SU-DHL-6 (cell line): ENCODE results near the gene SEC14L5.

Experiments
- H2AFZ ChIP-seq: fragments of 200-600 bp; sonication (generic); 2 replicates; pipeline ENCODE4 v1.6.1; 2014; ENCODE audit warnings: low read depth, mild to moderate bottlenecking, moderate library complexity, mixed read lengths, antibody characterized with exemption, low read length; ENCODE audit not compliant: severe bottlenecking
- H3F3A ChIP-seq: fragments of 200-600 bp; shearing (Covaris generic); 2 replicates; pipeline ENCODE4 v1.6.0; 2016; ENCODE audit warnings: antibody characterized with exemption, mild to moderate bottlenecking; ENCODE audit not compliant: insufficient read depth
- H3K27ac ChIP-seq: fragments of 200-600 bp; sonication (generic); 2 replicates; pipeline ENCODE4 v1.5.1; 2016; ENCODE audit warnings: low read depth, mild to moderate bottlenecking, low read length, moderate library complexity, mixed read lengths
- H3K27me3 ChIP-seq: fragments of 200-600 bp; sonication (generic), shearing (Covaris generic); 2 replicates; pipeline ENCODE4 v1.6.0; 2014; ENCODE audit warnings: mild to moderate bottlenecking, low read length
- H3K36me3 ChIP-seq: fragments of 200-600 bp; sonication (generic); 2 replicates; pipeline ENCODE4 v1.6.1; 2014; ENCODE audit warnings: mild to moderate bottlenecking, low read length, mixed read lengths
- H3K4me2 ChIP-seq: fragments of 300-600, 200-600 bp; shearing (Covaris generic), sonication (generic); 2 replicates; pipeline ENCODE4 v1.6.0; 2014; ENCODE audit warnings: low read length, low read depth, mild to moderate bottlenecking; ENCODE audit not compliant: poor library complexity, severe bottlenecking
- H3K4me3 ChIP-seq: fragments of 200-600 bp; sonication (generic); 2 replicates; pipeline ENCODE4 v1.5.1; 2014; ENCODE audit warnings: antibody characterized with exemption, low read length, mild to moderate bottlenecking, mixed read lengths; ENCODE audit not compliant: insufficient read depth, poor library complexity, severe bottlenecking
- H3K79me2 ChIP-seq: fragments of 200-600 bp; sonication (generic); 2 replicates; pipeline ENCODE4 v1.6.1; 2014; ENCODE audit warnings: mild to moderate bottlenecking, low read length, moderate library complexity; ENCODE audit not compliant: insufficient read depth
- H3K9ac ChIP-seq: fragments of 200-600 bp; sonication (generic); 2 replicates; pipeline ENCODE4 v1.7.0; 2014; ENCODE audit warnings: mild to moderate bottlenecking, low read length
- H3K9me2 ChIP-seq: fragments of 200-600 bp; sonication (generic); replicated peaks from 2 replicates; pipeline ENCODE4 v1.6.1; 2014; ENCODE audit warnings: low read length; ENCODE audit not compliant: insufficient read depth
- H3K9me3 ChIP-seq: fragments of 200-600 bp; sonication (generic); 2 replicates; pipeline ENCODE4 v1.6.1; 2014; ENCODE audit warnings: low read length, mixed read lengths; ENCODE audit not compliant: insufficient read depth
- H4K20me1 ChIP-seq: fragments of 200-600 bp; sonication (generic); 2 replicates; pipeline ENCODE4 v1.6.1; 2014; ENCODE audit warnings: low read depth, mild to moderate bottlenecking, antibody characterized with exemption, low read length, moderate library complexity, mixed read lengths
- EZH2phosphoT487 ChIP-seq: fragments of 200-600 bp; sonication (generic), shearing (Covaris generic); conservative IDR thresholded peaks from 2 replicates; pipeline ENCODE4 v1.6.1; 2018; ENCODE audit warnings: mild to moderate bottlenecking, antibody characterized with exemption, low read length, moderate library complexity, mixed read lengths
- TF ChIP-seq, protein P1 (sequence below): fragments of 200-600 bp; sonication (generic); IDR thresholded peaks from one replicate; pipeline ENCODE4 v1.5.1; 2017; ENCODE audit warnings: antibody characterized with exemption, mild to moderate bottlenecking, low read length, moderate library complexity; ENCODE audit not compliant: insufficient read depth, poor library complexity, severe bottlenecking

SEC14L5 gene

DNA sequence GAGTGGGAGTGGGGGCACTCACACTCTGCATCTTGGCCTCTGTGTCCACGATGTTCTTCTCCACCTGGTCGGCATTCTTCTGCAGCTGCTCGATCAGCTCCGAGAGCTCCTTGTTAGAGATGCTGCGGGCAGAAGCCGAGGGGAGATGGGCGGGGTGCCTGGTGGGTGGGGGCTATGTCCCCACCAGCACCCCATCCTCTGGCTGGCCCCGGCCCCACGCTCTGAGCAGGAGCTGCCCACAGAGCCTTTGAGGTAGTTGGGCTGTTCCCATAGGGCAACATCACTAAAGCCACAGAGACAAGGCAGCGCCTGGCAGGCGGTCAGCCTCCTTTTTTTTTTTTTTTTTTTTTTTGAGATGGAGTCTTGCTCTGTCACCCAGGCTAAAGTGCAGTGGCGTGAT lies 47.3 kb upstream of the SEC14L5 start:
- Histone ChIP-seq H3K9me3 (no peaks in the 10 kb centered on the region), H3K9me2 (no peaks in the 10 kb centered on the region), H3K27ac (no peak overlapping the region), H3K36me3 (no peaks in the 10 kb centered on the region), H3K9ac (no peak overlapping the region), H3K27me3 (no peaks in the 10 kb centered on the region), H3F3A (no peaks in the 10 kb centered on the region), H3K4me2 (no peak overlapping the region), H2AFZ (no peak overlapping the region), H3K4me3 (no peak overlapping the region), H3K79me2 (no peaks in the 10 kb centered on the region), H4K20me1 (no peaks in the 10 kb centered on the region)
- TF ChIP-seq, protein P1, sequence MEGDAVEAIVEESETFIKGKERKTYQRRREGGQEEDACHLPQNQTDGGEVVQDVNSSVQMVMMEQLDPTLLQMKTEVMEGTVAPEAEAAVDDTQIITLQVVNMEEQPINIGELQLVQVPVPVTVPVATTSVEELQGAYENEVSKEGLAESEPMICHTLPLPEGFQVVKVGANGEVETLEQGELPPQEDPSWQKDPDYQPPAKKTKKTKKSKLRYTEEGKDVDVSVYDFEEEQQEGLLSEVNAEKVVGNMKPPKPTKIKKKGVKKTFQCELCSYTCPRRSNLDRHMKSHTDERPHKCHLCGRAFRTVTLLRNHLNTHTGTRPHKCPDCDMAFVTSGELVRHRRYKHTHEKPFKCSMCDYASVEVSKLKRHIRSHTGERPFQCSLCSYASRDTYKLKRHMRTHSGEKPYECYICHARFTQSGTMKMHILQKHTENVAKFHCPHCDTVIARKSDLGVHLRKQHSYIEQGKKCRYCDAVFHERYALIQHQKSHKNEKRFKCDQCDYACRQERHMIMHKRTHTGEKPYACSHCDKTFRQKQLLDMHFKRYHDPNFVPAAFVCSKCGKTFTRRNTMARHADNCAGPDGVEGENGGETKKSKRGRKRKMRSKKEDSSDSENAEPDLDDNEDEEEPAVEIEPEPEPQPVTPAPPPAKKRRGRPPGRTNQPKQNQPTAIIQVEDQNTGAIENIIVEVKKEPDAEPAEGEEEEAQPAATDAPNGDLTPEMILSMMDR, result no peak
- TF ChIP-seq EZH2phosphoT487, result no peak

DNA sequence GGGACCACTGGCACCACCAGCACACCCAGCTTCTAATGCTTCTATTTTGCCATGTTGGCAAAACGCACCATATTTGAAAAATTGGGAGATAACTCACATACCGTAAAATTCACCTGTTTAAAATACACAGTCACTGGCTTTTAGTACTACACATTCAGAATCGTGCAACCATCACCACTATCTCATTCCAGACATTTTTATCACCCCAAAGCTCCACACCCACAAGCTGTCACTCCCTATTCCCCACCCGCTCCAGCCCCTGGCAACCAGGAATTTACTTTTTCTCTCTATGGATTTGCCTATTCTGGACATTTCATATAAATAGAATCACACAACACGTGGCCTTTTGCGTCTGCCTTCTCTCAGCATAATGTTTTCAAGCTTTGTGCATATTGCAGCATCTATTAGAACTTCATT lies 46.2 kb upstream of the SEC14L5 start:
- H3F3A ChIP-seq, result no peaks in the 10 kb centered on the region
- no peak overlapping the region for H2AFZ ChIP-seq
- H4K20me1 ChIP-seq, result no peaks in the 10 kb centered on the region
- no peak overlapping the region for H3K9ac ChIP-seq
- H3K4me3 ChIP-seq, result no peak overlapping the region
- H3K27me3 ChIP-seq, result no peaks in the 10 kb centered on the region
- TF ChIP-seq, protein P1, result no peak
- TF ChIP-seq EZH2phosphoT487, result no peak
- no peaks in the 10 kb centered on the region for H3K79me2 ChIP-seq
- no peak overlapping the region for H3K4me2 ChIP-seq
- H3K27ac ChIP-seq, result no peak overlapping the region
- no peaks in the 10 kb centered on the region for H3K36me3 ChIP-seq
- H3K9me3 ChIP-seq, result no peaks in the 10 kb centered on the region
- no peaks in the 10 kb centered on the region for H3K9me2 ChIP-seq

DNA sequence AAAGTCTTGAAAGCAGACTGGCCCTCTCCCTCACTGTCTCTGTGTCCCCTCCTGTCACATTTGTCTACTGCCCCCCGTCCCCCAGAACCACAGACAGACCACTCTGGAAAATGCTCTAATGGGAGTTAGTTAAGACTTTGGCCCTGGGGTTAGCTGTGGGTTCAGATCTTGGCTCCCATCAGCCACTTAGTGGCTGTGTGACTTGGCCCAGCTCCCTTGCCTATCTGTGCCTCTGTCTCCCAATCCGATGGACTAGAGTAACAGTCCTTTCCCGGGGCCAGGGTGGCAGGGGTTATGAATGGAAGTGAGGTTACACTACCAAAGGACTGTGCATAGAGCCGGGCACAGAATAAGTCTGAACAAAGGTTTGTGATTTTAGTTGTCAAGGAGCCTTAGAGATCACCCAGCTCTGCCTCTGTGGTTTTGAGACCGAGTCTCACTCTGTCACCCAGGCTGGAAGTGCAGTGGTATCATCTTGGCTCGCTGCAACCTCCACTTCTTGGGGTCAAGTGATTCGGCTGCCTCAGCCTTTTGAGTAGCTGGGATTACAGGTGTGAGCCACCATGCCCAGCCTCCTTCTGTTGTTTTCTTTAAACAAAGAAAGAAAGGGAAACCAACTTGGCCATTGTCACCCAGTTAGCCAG lies 44.9 kb upstream of the SEC14L5 start:
- H3K9ac ChIP-seq, result no peak overlapping the region
- H3K9me3 ChIP-seq, result no peaks in the 10 kb centered on the region
- TF ChIP-seq EZH2phosphoT487, result no peak
- TF ChIP-seq, protein P1, result no peak
- H3K79me2 ChIP-seq, result no peaks in the 10 kb centered on the region
- no peak overlapping the region for H3K4me3 ChIP-seq
- no peaks in the 10 kb centered on the region for H3K36me3 ChIP-seq
- no peak overlapping the region for H3K4me2 ChIP-seq
- no peaks in the 10 kb centered on the region for H4K20me1 ChIP-seq
- H3K9me2 ChIP-seq, result no peaks in the 10 kb centered on the region
- H3K27ac ChIP-seq, result no peak overlapping the region
- H2AFZ ChIP-seq, result no peak overlapping the region
- no peaks in the 10 kb centered on the region for H3K27me3 ChIP-seq
- H3F3A ChIP-seq, result no peaks in the 10 kb centered on the region
